Measurements from ENCODE around the gene ELMO2. TPM values are rescaled to one million over a fixed set of nuclear protein-coding genes. Genes with fewer than 3 reads are reported as not detected.

ELMO2 gene
- total RNA-seq, 2 donors from 2014 or later: 20.0 to 24.7 TPM

DNA sequence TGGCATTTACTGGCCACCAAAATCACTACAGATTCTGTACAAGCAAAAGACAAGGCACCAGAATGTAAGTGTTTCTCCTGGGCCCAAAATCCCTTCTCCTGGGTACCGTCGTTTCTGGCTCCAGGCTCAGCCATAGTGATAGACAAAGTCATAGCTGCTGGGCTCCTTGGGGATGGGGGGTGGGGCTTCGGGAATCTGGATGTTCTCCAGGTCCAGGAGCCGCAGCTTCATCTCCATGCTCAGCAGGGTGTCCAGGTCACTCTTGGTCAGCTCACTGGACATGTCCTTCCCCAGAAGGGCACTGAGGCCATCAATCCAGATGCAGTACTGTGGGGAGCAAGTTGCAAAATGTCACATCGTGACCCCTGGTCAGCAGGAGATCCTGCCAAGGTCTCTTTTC is 39.2 kb downstream of the ELMO2 start:
- Histone ChIP-seq H3K4me3 (no peak overlapping the region), H3K27ac (no peak overlapping the region), H3K9me3 (no peaks in the 10 kb centered on the region), H3K9ac (ENCODE audit: low read depth in 2 of 2, low read length in 2 of 2) (no peak overlapping the region), H3K27me3 (no peaks in the 10 kb centered on the region), H3K4me1 (peaks cover 19% of the 10 kb centered on the region), H3K36me3 (peaks cover 25% of the 10 kb centered on the region)
- intact Hi-C loops (cut with DNase I): no loop called here
- DNase-seq: no peak
- no peak for TF ChIP-seq CTCF (IDR thresholded peaks at IDR 0.05)

GRCh38 chr20:46366826-46367225 is 39.6 kb downstream of the ELMO2 start:
- H3K27me3 ChIP-seq: no peaks in the 10 kb centered on the region
- TF ChIP-seq CTCF (IDR thresholded peaks at IDR 0.05): no peak
- no peak overlapping the region for H3K27ac ChIP-seq
- H3K9ac ChIP-seq (ENCODE audit: low read depth in 2 of 2, low read length in 2 of 2): no peak overlapping the region
- intact Hi-C loops (cut with DNase I): no loop called here
- H3K4me3 ChIP-seq: no peak overlapping the region
- H3K4me1 ChIP-seq: peaks cover 23% of the 10 kb centered on the region
- H3K36me3 ChIP-seq: peaks cover 22% of the 10 kb centered on the region
- no peak for DNase-seq
- no peaks in the 10 kb centered on the region for H3K9me3 ChIP-seq

GRCh38 chr20:46365487-46366220 is 40.8 kb downstream of the ELMO2 start:
- Histone ChIP-seq H3K9me3 (no peaks in the 10 kb centered on the region), H3K27me3 (no peaks in the 10 kb centered on the region), H3K36me3 (peaks cover 13% of the 10 kb centered on the region), H3K4me3 (no peak overlapping the region), H3K9ac (ENCODE audit: low read depth in 2 of 2, low read length in 2 of 2) (no peak overlapping the region), H3K27ac (no peak overlapping the region), H3K4me1 (peaks cover 23% of the 10 kb centered on the region)
- intact Hi-C loops (cut with DNase I): loop anchor here (2.0 kb wide), 1 partner anchor 41 kb away; the partner anchor contains the start of gene ELMO2
- no peak for TF ChIP-seq CTCF (IDR thresholded peaks at IDR 0.05)
- no peak for DNase-seq

DNA sequence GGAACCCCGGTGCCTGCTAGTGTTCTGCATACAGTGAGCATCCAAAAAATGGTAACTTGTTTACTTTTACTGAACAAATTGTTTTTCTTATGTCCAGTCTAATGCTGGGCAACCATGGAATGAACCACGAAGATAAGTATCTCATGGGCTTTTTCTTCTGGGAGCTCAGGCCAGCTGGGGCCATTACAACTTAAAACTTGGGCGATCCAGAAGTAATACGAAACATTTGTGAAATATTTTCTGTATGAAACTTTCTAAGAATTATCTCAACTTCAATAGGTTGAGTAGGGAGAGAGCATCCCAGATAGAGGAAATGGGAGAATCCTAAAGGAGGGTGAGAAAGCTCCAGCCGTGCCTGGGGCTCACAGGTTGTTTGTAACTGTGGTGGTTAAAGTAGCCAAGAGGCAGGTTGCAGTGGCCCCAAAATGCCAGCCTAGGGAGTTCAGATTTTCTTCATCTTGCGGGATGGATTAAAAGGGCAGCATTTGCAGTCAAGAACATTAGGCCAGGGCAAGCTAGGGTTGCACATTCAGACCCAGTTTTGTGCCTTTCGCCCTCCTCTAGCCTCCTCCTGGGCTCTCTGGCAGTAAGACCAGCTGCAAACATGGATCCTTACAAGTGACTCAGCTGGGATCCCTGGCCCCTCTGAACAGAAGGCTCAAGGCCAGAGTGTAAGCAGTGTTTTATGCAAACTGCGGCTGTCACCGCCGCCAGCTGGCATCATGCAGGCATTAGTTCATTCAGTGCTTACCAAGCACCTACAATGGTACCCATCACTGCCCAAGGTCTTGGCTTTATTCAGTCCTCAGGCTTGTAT is 41.5 kb downstream of the ELMO2 start:
- intact Hi-C loops (cut with DNase I): loop anchor here (2.0 kb wide), 1 partner anchor 42 kb away; the partner anchor contains the start of gene ELMO2
- Histone ChIP-seq H3K27ac (peak overlapping the region; percentile 100), H3K27me3 (no peaks in the 10 kb centered on the region), H3K4me1 (peaks cover 23% of the 10 kb centered on the region), H3K36me3 (peaks cover 6% of the 10 kb centered on the region), H3K9me3 (no peaks in the 10 kb centered on the region), H3K9ac (ENCODE audit: low read depth in 2 of 2, low read length in 2 of 2) (peak overlapping the region in 1 of 2 donors; percentile 93), H3K4me3 (peak overlapping the region; percentile 99)
- DNase-seq: no peak
- no peak for TF ChIP-seq CTCF (IDR thresholded peaks at IDR 0.05)

DNA sequence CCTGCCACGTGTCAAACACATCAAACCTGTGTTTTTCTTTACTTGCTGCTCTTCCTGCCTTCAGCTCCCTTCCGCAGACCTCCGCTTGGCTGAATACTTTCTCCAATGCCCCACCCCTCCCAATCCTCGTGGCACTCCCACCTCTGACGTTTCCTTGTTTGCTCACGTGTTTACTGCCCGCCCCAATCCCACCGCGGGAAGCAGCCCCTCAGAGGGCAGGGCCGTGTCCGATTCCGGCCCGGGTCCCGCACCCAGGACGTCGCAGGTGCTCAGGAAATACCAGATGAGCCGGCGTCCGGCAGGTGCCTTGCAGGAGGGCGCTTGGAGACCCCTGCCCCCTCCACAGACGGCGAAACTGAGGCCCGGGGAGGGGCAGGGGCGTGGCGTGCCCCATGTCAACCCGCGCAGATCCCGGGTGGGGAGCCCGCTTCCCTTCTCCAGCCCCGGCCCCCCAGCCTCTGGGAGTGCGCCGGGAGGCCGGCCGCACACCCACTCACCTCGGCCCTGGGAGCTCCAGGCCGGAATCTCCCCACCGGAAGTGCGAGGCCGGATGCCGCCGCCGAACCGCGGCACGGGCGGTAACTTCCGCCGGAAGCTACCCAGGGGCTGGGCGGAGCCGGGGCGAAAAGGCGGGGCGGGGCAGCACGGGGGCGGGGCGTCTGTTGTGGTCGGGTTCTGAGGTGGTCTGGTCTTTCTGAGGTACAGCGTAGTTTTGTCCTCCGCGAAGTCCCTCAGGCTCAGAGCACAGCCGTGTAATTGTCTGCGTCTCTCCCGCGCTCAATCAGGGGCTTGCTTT is 42.3 kb downstream of the ELMO2 start:
- intact Hi-C loops (cut with DNase I): loop anchor here (2.0 kb wide), 1 partner anchor 43 kb away; the partner anchor contains the start of gene ELMO2
- Histone ChIP-seq H3K36me3 (peaks cover 6% of the 10 kb centered on the region), H3K27me3 (no peaks in the 10 kb centered on the region), H3K9ac (ENCODE audit: low read depth in 2 of 2, low read length in 2 of 2) (peak overlapping the region; percentile 93), H3K4me1 (peaks cover 23% of the 10 kb centered on the region), H3K4me3 (peak overlapping the region; percentile 99), H3K9me3 (no peaks in the 10 kb centered on the region), H3K27ac (peak overlapping the region; percentile 100)
- peak; percentile 90 for DNase-seq
- no peak for TF ChIP-seq CTCF (IDR thresholded peaks at IDR 0.05)
